SHP77 treated with DMSO at 0.1 percent for 48 hours (cell line): ENCODE results near the gene VASN.

Experiments used
- DNase-seq: peaks from one replicate; lab custom pipeline; 2025; lab: John Stamatoyannopoulos, UW

VASN gene

GRCh38 chr16:4372578-4373355 is 1.1 kb downstream of the VASN start:
- DNase-seq, result peak; percentile 43

- DNase-seq, result no peak
These were observed 1.8 kb downstream of the VASN start for GRCh38 chr16:4373356-4373908.

- no peak for DNase-seq
These were observed 2.5 kb downstream of the VASN start for GRCh38 chr16:4373909-4374742.

- no peak for DNase-seq
These were observed 4.1 kb downstream of the VASN start for GRCh38 chr16:4375717-4376116.

- DNase-seq, result no peak
These were observed 4.7 kb downstream of the VASN start for GRCh38 chr16:4376126-4376892.

- no peak for DNase-seq
These were observed 5.4 kb downstream of the VASN start for GRCh38 chr16:4376893-4377572.

GRCh38 chr16:4377573-4378154 is 6.0 kb downstream of the VASN start:
- DNase-seq, result no peak

GRCh38 chr16:4378161-4378666 is 6.6 kb downstream of the VASN start:
- DNase-seq, result no peak

- no peak for DNase-seq
These were observed 7.5 kb downstream of the VASN start for GRCh38 chr16:4378999-4379690.

GRCh38 chr16:4380119-4381063 is 8.7 kb downstream of the VASN start:
- no peak for DNase-seq

GRCh38 chr16:4381072-4381934 is 9.7 kb downstream of the VASN start:
- DNase-seq, result peak; percentile 69

GRCh38 chr16:4381935-4382794 is 10.5 kb downstream of the VASN start:
- no peak for DNase-seq

- DNase-seq, result no peak
These were observed 11.2 kb downstream of the VASN start for GRCh38 chr16:4382795-4383357.

- DNase-seq, result no peak
These were observed 12.2 kb downstream of the VASN start for GRCh38 chr16:4383591-4384444.

- DNase-seq, result no peak
These were observed 12.9 kb downstream of the VASN start for GRCh38 chr16:4384509-4384942.
